Retina (tissue), 1 donor: ENCODE measurements around the gene DNAH6.
"Not testable (repeated sequence)": the region's sequence is repeated elsewhere in the genome, so short reads cannot be mapped to it uniquely, and the experiment has no call there.

Experiments used
- DNase-seq: peaks from one replicate; pipeline ENCODE4 v3.0.0-alpha.2; 2016

DNAH6 gene

GRCh38 chr2:84847326-84848050 lies 331.2 kb downstream of the DNAH6 start:
- DNase-seq, result no peak

GRCh38 chr2:84849271-84849952 lies 333.1 kb downstream of the DNAH6 start:
- DNase-seq, result no peak

GRCh38 chr2:84850471-84850870 lies 334.2 kb downstream of the DNAH6 start:
- DNase-seq, result no peak

- DNase-seq, result no peak
Observed at GRCh38 chr2:84851876-84852275, 335.6 kb downstream of the DNAH6 start.

- DNase-seq, result no peak
Observed at GRCh38 chr2:84854850-84855249, 338.6 kb downstream of the DNAH6 start.

GRCh38 chr2:84855731-84856130 lies 339.4 kb downstream of the DNAH6 start:
- DNase-seq, result no peak

GRCh38 chr2:84856787-84857186 lies 340.5 kb downstream of the DNAH6 start:
- DNase-seq, result no peak

- DNase-seq, result no peak
Observed at GRCh38 chr2:84857566-84857965, 341.3 kb downstream of the DNAH6 start.

GRCh38 chr2:84858123-84858522 lies 341.8 kb downstream of the DNAH6 start:
- DNase-seq, result no peak

- no peak for DNase-seq
Observed at GRCh38 chr2:84858937-84859336, 342.6 kb downstream of the DNAH6 start.

GRCh38 chr2:84861539-84861938 lies 345.2 kb downstream of the DNAH6 start:
- DNase-seq, result no peak

- no peak for DNase-seq
Observed at GRCh38 chr2:84862006-84862405, 345.7 kb downstream of the DNAH6 start.

GRCh38 chr2:84865181-84865783 lies 349.0 kb downstream of the DNAH6 start:
- no peak for DNase-seq

- no peak for DNase-seq
Observed at GRCh38 chr2:84866122-84866521, 349.8 kb downstream of the DNAH6 start.

GRCh38 chr2:84868327-84868726 lies 352.0 kb downstream of the DNAH6 start:
- DNase-seq, result not testable (repeated sequence)
